Measurements from ENCODE around the gene ZNF384. TPM values are rescaled to one million over a fixed set of nuclear protein-coding genes. Genes with fewer than 3 reads are reported as not detected.

Gene ZNF384
- polyA plus RNA-seq, 1 experiment = 57.0 TPM

- ChIA-PET CTCF (no interaction called here), POLR2A (no interaction called here)
- H3K4me3 ChIP-seq (ENCODE audit: low read depth, low read length) = no peak overlapping the region
- TF ChIP-seq, protein P1, sequence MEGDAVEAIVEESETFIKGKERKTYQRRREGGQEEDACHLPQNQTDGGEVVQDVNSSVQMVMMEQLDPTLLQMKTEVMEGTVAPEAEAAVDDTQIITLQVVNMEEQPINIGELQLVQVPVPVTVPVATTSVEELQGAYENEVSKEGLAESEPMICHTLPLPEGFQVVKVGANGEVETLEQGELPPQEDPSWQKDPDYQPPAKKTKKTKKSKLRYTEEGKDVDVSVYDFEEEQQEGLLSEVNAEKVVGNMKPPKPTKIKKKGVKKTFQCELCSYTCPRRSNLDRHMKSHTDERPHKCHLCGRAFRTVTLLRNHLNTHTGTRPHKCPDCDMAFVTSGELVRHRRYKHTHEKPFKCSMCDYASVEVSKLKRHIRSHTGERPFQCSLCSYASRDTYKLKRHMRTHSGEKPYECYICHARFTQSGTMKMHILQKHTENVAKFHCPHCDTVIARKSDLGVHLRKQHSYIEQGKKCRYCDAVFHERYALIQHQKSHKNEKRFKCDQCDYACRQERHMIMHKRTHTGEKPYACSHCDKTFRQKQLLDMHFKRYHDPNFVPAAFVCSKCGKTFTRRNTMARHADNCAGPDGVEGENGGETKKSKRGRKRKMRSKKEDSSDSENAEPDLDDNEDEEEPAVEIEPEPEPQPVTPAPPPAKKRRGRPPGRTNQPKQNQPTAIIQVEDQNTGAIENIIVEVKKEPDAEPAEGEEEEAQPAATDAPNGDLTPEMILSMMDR (IDR thresholded peaks at IDR 0.05; ENCODE audit: insufficient read depth, low read depth, low read length) = no peak
- no peak for DNase-seq (ENCODE audit: low read depth)
- no peaks in the 10 kb centered on the region for H3K36me3 ChIP-seq (ENCODE audit: control insufficient read depth, insufficient read depth, low read length)
- H3K27me3 ChIP-seq (ENCODE audit: control insufficient read depth, insufficient read depth, low read length) = no peaks in the 10 kb centered on the region
Observed at GRCh38 chr12:6694701-6695100, 5.5 kb upstream of the ZNF384 start.

GRCh38 chr12:6693832-6694355 is 4.7 kb upstream of the ZNF384 start:
- no peak for DNase-seq (ENCODE audit: low read depth)
- Histone ChIP-seq H3K27me3 (ENCODE audit: control insufficient read depth, insufficient read depth, low read length) (no peaks in the 10 kb centered on the region), H3K4me3 (ENCODE audit: low read depth, low read length) (no peak overlapping the region), H3K36me3 (ENCODE audit: control insufficient read depth, insufficient read depth, low read length) (no peaks in the 10 kb centered on the region)
- POLR2A ChIA-PET = no interaction called here
- TF ChIP-seq, protein P1 (IDR thresholded peaks at IDR 0.05; ENCODE audit: insufficient read depth, low read depth, low read length) = no peak
- CTCF ChIA-PET = interaction anchor here (0.7 kb wide), 1 partner anchor 73 kb away, joined by 3 read pairs; no protein-coding TSS in a partner anchor

GRCh38 chr12:6692888-6693287 is 3.7 kb upstream of the ZNF384 start:
- Histone ChIP-seq H3K27me3 (ENCODE audit: control insufficient read depth, insufficient read depth, low read length) (no peaks in the 10 kb centered on the region), H3K4me3 (ENCODE audit: low read depth, low read length) (no peak overlapping the region), H3K36me3 (ENCODE audit: control insufficient read depth, insufficient read depth, low read length) (no peaks in the 10 kb centered on the region)
- ChIA-PET POLR2A (no interaction called here), CTCF (interaction anchor here (1.0 to 1.9 kb wide), 4 partner anchors 29 to 79 kb away, joined by 3 to 6 read pairs (median 4); partner anchors contain the start of gene PTMS)
- no peak for DNase-seq (ENCODE audit: low read depth)
- TF ChIP-seq, protein P1 (IDR thresholded peaks at IDR 0.05; ENCODE audit: insufficient read depth, low read depth, low read length) = no peak

GRCh38 chr12:6691473-6691872 is 2.3 kb upstream of the ZNF384 start:
- ChIA-PET CTCF (interaction anchor here (0.7 to 1.9 kb wide), 3 partner anchors 27 to 134 kb away, joined by 3 to 6 read pairs (median 3); no protein-coding TSS in a partner anchor), POLR2A (interaction anchor here (0.6 kb wide), 1 partner anchor 41 kb away, joined by 3 read pairs; no protein-coding TSS in a partner anchor)
- TF ChIP-seq, protein P1 (IDR thresholded peaks at IDR 0.05; ENCODE audit: insufficient read depth, low read depth, low read length) = no peak
- no peak overlapping the region for H3K4me3 ChIP-seq (ENCODE audit: low read depth, low read length)
- no peaks in the 10 kb centered on the region for H3K36me3 ChIP-seq (ENCODE audit: control insufficient read depth, insufficient read depth, low read length)
- peak; percentile 32 for DNase-seq (ENCODE audit: low read depth)
- H3K27me3 ChIP-seq (ENCODE audit: control insufficient read depth, insufficient read depth, low read length) = no peaks in the 10 kb centered on the region

DNA sequence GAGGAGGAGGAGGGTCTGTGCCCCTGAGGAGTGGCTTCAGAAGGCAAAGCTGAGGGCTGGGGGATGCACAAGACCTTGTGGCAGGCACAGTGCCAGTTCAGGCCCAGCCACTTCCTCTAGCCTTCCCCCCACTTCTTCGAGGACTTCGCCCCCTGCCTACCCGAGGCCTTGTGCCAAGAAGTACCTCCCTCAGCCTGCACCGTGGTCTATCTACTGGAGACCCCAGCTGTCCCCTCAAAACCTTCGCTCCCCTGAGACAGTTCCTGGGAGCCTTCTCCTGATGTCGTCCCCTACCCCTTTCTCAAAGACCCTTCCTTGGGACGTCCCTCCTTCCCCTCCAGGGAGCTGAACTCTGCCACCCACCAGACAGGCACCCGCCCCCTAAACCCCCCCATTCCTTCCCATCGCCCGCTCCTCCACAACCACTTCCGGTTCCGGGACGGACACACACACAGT is 604 bp downstream of the ZNF384 start:
- ChIA-PET CTCF (interaction anchor here (0.7 to 1.6 kb wide), 9 partner anchors 10 to 90 kb away, joined by 3 to 11 read pairs (median 5); partner anchors contain the start of genes COPS7A and PTMS), POLR2A (interaction anchor here (0.6 to 1.4 kb wide), 9 partner anchors 34 to 1295 kb away, joined by 3 to 18 read pairs (median 6); partner anchors contain the start of genes P3H3 and PTMS)
- H3K4me3 ChIP-seq (ENCODE audit: low read depth, low read length) = peak overlapping the region; percentile 83
- no peak for DNase-seq (ENCODE audit: low read depth)
- no peaks in the 10 kb centered on the region; the same call in 1 of the 2 replicates for H3K36me3 ChIP-seq (ENCODE audit: control insufficient read depth, insufficient read depth, low read length)
- TF ChIP-seq, protein P1 (IDR thresholded peaks at IDR 0.05; ENCODE audit: insufficient read depth, low read depth, low read length) = no peak
- no peaks in the 10 kb centered on the region for H3K27me3 ChIP-seq (ENCODE audit: control insufficient read depth, insufficient read depth, low read length)
